HG03103 (cell line): ENCODE data around the gene FGFBP2.

Experiments used
- ATAC-seq: cut with Tn5 transposase; IDR thresholded peaks from one replicate; pipeline ENCODE4 v1.9.1; 2021; ENCODE audit warnings: low read depth; ENCODE audit not compliant: unreplicated experiment

The FGFBP2 gene

DNA sequence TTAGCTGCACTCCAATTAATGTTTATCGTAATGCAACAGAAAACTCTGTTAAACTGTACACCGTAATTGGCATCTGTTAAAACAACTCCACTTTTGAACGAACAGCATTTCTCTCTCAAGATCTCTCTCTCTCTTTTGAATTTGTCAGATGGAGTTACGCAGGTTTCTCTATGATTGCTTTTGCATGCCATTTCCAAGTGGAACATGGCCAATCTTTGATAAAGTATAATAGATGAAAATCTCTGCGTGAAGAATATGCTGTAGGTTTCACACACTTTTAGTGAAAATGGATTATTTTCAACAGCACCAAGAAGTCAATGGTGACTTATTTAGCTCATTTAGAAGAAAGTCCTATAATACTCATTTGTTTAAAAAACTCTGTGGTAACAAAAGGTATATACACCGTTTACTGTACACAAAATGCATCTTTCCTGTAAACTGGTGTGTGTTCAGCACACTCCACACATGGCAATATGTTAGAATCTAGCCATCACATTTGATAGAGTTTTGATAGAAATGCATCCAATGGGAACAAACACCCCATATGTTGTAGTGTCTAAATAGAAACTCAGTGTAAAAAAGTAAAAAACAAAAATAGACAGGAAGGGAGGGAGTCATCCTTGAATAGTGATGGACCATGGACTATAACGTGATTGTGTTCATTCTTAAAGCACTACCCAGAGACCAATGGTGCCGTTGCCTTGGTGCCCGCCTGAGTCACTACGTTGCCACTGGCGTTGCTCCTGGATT, 5.8 kb upstream of the FGFBP2 start:
- ATAC-seq, result no peak

DNA sequence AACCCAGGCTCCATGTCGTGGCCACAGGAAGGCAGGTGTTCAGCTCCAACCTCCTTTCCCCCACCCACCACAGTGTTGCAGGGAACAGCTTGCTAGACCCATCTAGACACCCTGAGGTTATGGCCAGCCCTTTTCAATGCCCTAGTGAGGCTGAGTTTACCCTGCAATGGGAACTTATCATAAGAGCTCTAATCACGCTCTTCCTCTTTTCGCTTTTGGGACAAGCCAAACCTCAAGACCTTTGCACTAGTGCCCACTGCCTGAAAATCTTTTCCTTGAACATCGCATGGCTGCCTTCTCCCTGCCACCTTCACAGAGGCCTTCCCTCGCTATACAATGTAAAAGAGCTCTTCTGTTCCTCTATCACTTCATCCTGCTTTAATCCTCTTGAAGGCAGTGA, 2.4 kb upstream of the FGFBP2 start:
- no peak for ATAC-seq

DNA sequence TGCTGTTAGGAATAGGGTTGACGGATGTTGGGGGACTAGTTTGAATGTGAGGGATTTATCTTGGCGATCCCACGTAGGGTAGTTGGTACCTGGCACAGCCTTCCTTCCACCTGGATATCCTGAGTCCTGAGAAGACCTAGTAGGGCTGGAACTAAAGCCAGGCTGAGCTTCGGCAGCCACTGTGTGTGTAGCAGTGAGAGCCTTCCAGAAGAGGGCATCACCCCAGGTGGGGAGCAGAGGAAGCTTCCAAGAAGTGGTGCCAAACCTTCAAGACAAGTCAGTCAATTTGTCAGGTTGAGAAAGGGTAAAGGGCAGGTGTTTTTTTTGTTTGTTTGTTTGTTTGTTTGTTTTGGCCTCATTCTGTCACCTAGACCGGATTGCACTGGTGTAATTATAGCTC, 1.2 kb upstream of the FGFBP2 start:
- ATAC-seq, result no peak

DNA sequence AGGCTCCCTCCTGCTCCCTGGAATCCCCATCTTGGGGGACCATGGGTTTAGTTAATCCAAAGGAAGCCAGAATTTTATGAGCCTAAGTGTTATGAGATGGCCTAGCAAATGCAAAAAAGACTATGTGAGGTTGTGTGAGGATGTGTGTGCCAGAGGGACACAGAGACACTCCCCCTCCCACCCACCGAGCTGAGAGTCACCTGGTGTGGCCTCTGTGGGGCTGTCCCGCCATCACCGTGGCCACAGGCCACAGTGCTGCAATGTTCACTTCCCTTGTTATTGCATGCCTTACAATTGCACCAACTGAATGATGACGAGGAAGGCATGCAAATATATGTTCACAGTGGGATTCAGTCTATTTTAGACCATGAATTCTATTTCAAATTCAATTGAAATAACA, 601 bp upstream of the FGFBP2 start:
- peak; percentile 59 for ATAC-seq

DNA sequence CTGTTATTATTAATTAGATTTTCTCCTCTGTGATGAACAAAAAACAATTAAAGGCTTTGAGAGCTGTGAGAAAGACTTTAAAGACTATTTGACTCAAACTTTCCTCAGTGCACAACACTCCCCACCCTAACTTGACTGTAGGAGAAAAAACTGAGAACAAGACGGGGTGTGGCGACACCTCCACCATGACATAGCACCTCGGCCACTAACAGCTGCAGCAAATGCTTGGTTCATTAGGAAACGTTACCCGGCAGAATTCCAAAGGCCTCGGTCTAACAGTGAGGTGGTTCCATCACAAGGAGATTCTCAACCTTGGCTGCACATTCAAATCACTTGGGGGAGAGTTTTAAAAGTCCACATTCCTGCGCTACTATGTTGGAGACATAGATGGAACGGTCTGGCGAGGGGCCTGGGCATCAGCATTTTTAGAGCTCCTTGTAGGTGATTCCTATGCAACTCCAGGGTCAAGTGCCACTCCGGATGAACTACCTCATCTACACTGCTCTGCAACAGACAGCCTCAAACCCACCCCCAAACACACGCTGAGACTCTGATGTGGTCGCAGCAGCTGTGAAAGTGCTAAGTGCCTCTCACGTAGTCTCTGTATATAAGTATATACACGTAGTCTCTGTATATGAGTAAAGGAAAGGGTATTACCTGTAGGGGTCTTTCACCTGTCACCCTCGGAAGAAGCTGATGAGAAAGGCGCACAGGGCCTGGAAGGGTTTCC, 1.0 kb downstream of the FGFBP2 start:
- ATAC-seq, result no peak

DNA sequence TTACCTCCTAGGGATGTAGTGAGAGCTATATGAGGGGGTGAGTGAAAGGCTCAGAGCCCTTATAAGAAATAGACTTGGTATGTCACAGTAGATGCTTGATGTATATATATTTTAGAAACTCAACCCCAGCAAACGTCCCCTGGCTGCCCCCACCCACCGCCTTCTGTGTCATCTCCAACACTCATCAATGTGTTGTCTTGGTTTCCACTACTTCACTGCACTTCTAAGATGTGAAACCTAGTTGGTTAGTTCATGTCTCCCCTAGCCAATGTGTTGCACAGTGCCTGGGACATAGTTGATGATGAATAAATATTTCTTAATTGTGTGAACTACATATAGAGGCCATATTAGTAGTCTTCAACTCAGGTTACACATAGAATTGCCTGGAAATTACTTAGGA, 4.4 kb downstream of the FGFBP2 start:
- no peak for ATAC-seq

DNA sequence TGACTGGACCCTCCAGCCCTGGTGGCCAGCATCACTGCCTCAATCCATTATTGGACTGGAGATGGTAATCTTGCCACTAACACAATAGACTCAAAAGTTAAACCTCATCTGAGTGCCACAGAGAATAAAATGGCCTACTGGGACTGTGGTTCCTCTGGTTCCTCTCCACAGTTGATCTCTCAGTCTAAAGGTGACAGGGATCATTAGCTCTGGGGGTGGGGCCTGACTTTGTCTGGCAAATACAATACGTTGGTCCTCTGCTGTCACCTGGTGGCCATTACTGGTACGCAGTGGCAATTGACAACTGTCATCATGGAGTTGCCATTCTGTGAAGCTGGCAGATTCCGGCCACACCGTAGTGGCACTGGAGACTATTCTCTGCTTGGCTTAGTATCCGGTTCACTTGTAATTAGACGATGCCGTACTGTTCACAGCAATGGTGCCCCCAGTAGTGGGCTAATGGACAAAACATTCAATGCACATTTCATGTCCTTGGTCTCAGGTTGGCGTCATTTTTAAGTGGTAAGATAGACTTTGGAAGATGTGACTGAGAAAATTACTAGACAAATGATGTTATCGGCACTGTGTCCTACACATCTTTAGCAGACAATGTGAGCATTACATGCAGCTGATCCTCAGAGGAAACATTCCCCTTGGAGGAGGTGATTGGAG, 6.7 kb downstream of the FGFBP2 start:
- ATAC-seq, result peak; percentile 96

DNA sequence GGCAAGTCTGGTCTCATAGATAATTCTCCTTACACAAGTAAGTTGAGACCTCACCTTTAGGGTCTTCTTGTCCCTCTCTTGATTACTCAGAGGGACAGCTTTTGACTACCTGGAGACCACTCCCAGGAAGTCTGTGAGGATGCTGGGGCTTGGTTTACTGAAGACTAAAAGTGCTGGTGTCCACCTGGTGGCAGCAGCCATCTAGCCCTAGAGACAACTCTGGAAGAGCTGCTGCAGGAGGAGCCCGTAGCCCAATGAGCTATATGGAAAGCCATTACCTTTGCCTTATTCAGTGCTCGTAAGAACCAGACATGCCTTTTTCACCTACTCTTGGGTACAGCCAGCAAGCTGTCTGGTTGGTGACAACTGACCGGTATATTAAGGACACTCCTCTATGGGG, 7.3 kb downstream of the FGFBP2 start:
- no peak for ATAC-seq

DNA sequence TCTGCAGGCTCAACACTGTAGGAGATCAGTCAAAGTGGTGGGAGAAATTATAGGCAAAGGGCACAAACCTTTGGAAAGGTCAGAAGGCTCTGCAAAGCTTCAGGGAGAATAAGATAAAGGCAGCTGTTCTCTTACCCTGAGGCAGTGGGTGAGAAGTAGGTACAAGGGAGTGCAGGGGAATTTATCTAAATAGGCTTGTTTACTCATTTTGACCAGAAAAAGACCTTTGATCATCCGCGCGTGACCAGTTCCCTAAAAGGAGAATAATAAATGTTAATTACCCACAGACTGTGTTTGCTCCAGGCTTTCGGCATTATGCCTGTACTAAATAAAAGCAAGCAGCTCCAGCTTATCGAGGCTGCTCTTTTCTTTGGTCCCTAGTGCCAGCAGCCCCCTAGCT, 9.3 kb downstream of the FGFBP2 start:
- ATAC-seq, result no peak

DNA sequence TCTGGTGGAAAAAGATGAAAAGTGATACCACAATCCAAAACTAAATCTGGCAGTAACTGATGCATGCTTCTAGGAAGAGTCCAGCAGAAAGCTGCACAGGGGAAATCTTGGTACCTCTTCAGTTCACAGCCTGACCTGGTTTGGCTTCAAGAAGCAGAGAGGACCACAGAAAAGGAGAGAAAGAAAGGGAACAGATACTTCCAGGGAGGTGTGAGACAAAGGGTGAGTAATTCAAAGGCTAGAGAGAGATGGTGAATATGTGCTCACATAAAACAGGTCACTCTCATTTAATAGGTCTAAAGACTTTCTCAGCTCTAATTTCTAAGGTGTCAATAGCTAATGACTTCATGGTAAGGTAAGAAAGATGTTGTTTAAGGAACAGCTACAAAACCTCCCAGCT, 11.2 kb downstream of the FGFBP2 start:
- ATAC-seq, result no peak

DNA sequence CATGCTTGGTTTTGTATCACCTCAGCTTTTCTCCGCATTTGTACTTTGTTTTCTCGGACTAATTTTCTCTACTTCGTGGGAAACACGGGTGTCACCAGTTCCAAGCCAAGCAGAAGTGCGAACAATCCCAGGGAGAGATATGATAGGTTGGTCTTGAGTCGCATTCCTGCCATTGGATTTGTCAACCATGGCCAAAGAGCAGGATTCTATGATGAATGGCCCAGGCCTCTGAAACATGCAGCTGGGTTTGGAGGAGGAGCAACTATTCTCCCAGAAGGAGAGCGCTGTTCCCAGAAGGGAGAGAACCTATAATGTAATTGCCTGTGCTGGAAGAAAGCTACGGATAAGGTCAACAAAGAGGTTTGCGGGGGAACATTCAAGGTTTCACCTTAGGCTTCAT, 14.1 kb downstream of the FGFBP2 start:
- ATAC-seq, result no peak

DNA sequence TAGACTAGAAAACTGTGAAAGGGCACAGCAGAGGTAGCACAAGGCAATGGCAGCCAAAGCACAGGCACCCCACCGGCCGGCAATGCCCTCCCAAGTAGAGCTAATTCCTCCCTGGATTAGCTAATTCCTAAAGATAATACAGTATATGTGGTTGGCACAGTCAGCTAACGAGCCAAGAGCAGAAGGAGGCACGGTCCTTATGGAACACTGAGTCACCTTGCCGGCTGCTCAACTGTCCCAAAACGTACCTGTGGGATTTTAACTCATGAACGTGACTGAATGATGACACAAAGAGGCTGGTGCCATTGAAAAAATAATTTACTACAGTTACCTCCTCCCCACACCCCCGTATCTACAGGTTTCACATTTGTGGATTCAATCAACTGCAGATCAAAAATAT, 15.3 kb downstream of the FGFBP2 start:
- ATAC-seq, result no peak

DNA sequence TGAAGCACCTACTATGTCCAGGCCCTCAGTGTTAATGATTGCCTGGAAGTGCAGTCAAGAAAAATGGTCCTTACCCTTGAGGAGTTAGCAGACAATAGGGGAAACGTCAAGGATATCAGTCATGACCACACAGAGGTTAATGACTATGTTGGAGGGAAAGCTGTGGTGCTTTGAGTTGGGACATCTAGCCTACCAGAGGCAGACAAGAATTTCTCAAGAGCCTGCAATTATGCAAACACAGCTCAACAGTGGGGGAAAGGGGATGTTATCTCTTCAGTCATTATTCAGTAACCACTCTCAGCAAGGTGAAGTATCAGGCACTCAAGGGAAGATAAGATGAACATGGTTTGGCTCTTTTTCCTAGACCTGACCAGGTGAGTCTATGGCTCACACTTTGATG, 17.5 kb downstream of the FGFBP2 start:
- no peak for ATAC-seq

DNA sequence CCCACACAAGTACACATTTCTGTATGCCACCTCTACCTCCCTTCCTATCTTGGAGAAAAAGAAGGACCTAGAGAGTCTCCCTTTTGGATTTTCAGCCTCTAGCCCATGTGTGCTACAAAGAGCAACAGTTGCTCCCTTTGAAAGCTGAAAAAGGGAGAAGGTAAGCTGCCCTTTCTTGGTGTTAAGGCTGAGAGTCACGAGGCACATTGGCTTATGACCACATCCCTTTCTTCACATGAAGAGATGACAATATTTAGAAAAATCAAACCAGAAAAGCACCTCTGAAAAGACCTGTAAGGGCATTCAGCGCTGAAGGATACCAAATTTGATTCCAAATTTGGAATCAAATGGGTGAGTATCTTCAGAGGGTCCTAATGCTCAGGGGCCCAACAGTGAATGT, 18.1 kb downstream of the FGFBP2 start:
- no peak for ATAC-seq

DNA sequence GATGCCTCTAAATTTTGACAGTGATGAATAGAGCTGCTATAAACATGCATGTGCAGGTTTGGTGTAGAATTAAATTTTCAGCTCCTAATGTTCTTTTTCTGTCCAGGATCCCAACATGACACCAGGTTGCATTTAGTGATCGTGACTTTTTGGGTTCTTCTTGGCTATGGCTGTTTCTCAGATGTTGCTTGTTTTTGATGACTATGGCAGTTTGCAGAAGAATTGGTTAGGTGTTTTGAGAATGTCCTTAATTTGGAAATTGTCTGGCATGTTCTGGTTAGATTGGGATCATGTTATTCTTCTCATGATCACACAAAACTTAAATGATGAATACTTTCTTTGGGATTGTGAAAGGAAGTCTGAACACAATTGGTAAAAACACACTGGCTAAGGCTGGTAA, 20.7 kb downstream of the FGFBP2 start:
- no peak for ATAC-seq

DNA sequence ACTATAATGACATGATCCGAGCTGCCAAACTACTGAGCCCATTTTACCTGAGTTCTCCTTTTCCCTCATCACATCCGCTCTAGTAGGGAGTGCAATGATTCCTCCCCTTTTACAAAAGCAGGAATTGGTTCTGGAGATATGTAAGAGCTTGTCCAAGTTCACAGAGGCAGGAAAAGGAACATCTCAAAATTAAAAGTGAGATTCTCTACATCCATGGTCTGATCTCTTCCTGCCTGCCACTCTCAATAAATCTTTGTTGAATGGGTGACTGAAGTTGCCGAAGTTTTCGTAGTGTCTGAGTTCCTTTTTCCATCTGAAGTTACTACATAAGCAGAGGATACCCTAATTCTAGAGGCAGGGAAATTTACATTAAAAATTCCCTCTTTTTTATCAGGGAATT, 24.3 kb downstream of the FGFBP2 start, which contains the start of gene FGFBP1:
TSS of gene FGFBP1 (minus strand) at position 101 of the 400 bp plus-strand sequence. CDS start 2,108 bp downstream, outside the sequence.
- ATAC-seq, result no peak

DNA sequence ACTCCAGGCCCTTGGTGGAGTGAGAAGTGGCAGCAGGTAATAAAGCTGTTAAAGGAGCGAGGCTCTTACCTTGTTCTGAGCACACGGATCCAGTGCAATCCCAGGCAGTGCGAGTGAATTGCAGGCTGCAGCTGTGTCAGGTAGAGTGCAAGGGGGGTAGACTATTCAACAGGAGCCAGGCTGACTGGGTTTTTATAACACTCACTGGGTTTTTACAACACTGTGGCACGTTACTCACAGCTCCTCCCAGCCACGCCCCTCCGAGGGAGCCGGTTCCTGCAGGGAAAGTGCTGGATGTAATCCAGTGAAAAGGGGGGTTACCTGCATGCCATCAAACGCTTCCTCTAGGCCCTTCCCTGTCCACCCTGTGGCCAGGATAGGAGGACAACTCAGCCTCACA, 24.8 kb downstream of the FGFBP2 start:
- ATAC-seq, result no peak

DNA sequence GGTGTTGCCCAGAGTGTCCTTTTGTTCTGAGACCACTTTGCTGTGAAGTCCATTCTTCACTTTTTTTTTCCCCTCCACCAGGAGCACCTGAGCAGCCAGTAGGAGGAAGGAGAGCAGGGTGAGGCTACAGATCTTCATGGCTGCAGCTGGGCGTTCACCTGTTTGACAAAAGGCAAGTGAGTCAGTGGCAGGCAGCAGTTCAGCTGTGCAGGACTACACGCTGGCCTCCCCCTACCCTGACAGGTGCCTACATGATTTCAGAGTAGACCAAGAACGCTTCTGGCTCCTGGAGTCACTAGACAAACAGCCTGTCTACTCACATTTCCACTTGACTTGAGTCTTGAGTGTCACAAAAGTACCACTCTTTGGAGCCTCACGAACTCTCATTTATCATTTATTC, 26.5 kb downstream of the FGFBP2 start:
- ATAC-seq, result no peak

DNA sequence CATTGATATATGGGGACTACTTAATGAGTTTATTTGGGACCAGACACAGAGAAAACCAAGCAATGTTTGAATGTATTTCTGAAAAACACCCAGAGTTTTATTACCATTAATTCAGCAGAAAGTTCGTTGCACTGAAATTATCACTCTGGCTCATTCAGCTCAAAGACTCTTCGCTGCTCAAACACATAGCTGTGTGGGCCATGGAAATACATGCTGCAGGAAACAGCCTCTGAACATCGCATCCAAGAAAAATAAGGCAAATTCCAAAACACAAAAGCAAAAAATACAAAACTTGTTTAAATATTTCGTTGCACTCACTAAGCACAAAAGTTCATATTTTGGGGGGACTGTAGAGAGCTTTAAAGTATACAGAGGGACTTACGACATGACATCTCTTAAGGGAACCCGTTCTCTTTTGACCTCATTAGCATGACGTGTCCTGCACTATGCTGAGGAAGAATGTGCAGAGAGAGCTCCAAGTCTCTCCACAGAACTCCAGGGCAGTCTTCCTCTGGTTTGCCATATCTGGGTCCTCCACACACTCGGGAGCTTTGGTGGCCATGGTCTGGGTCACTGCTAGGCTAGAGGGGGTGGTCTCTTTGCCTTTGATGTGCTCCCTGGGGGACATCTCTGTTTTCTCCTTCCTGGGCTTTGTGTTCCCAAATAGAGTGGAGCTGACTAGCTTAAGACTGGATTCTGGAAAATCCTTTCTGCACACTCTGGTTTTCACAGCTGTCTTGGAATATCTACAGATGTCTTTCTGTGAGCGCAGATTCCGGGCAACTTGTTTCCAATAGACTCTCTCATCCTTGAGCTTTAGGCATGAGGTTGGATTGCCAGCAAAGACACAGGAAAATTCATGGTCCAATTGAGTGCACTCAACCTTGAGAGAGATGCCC, 27.2 kb downstream of the FGFBP2 start:
- ATAC-seq, result no peak

DNA sequence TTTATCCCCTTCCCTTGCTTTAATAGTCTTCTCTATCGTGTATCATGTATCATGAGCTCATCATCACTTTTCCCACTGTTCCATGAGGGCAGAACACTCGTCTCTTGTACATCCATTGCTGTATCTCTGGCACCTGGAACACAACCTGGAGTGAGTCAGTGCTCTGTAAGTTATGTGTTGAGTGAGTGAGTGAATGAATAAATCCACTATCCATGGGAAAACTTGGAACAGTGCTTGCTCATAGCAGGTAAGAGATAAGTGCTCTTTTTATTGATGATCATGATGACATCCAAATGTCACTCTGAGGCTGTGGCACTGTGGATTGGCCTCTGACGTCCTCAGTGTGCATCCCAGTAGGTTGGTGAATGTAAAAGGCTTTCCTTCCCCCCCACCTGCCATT, 28.7 kb downstream of the FGFBP2 start:
- ATAC-seq, result no peak
